ENCODE results near the gene CLIP2.

The CLIP2 gene

DNA sequence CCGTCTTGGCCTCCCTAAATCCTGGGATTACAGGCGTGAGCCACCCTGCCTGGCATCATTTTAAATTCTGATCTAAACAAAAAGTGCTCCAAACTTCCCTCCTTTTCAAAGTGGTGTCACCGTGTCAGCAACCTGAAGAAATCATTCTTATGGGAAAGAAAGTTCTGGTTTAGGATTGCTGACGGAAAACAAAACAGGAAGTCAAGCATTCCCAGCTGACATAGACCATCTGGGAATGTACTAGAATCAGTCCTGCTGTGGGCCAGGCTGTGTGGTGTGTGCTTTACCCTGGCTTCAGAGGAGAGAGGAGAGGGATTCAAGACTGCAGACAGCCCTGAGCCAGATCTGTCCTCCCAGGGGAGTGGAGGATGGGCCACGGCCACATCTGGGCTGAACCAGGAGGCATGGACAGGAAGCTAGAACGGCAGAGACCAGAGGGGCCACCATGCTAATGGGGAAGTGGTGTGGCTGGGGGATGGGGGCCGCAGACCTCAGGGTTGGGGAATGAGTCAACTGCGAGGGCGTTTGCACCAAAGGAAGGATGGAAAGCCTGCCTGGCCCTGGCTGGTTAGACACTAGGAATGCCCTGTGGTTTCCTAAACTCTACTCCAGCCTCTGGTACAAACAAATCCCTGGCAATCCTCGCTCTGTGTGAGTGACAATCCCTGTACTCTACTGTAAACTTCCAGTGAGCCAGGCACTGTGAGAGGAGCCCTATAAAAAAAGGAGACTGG, 16.7 kb upstream of the CLIP2 start:
- DNase-seq: peak; percentile 85 to 88

DNA sequence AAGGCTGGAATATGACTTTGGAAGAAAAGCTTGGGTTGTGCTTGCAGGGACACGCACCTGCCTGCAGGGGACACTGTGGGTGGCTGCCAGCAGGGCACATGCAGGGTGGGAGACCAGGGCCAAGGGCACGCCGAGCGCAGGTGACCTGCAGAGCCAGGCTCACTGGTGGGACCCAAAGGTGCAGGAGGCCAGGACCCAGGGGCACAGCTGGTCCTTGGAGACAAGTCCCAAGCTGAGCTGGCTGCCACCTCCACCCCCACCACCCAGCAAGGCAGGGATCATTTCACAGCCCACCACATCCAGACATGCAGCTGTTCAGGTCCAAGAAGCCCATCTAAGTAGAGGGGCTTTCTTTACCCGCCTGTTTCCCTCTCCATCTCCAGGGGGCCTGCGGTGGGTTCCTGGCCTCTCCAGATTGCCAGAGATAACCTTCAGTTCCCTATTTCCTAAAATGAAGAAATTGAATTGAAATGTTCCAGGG, 13.8 kb upstream of the CLIP2 start:
- no peak for DNase-seq

- DNase-seq: no peak
Measured at GRCh38 chr7:74277636-74278035, 11.6 kb upstream of the CLIP2 start.

DNA sequence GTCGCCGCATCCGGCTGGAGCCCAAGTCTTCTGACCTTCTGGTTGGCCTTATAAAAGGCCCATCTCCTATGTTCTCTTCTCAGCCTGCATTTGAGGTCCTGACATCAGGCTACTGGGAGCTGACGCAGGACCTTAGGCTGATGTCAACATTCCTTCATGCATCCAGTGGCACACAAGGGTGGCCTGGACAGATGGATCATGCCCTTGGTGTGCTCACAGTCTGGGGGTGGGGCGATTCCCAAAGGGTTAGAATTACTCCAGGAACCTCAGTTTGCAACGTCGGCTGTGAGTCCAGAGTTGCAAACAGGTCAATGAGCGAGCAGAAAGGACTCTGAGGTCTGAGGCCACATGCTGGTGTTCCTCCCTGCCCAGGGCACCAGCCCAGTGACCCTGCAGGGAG, 8.2 kb upstream of the CLIP2 start:
- DNase-seq: no peak

- DNase-seq: no peak
Measured at GRCh38 chr7:74282748-74283459, 6.3 kb upstream of the CLIP2 start.

DNA sequence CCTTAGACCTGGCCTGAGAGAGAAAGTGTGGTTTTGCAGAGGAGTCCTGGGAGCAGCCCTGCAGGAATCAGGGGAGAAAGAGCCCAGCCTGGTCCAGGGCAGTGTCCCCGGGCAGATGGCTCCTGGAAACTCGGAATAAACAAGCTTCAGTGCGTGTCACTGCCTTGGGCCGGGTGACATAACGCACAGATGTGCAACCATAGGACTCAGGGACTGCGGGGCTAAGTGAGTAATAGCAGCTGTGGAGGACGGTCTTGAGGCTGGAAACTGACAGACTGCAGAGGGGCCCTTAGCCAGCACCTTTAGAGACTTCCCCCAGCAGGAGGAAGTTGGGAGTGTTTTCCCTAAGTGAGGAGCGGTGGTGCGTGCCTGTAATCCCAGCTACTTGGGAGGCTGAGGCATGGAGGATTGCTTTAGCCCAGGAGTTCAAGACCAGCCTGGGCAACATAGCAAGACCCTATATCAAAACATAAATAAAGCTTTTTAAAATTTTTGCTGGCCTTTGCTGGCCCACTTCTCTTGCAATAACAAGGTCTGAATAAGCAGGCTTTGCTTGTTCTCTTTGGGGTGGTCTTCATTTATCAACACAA, 5.3 kb upstream of the CLIP2 start:
- no peak for DNase-seq

DNA sequence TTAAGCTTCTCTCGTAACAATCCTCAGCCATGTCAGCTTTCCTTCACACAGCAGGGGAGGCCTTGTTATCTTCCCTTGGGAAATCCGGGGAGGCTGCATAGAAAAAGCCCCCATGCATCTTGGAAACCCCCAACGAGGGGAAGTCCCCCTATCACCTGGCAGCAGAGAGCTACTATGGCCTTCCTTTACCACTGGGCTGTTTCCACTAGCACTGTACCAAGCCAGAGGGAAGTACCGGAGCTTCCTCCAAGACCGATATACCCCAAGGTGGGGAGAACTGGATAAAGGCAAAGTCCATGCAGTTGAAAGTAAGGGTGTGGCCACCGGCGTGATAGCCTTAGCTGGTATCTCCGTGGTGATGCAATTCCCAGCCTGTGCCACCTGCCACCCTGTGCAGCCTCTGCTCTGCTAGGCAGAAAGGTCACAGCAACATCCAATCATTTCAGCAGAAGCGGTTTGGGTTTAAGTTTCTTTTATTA, 4.4 kb upstream of the CLIP2 start:
- DNase-seq: no peak

DNA sequence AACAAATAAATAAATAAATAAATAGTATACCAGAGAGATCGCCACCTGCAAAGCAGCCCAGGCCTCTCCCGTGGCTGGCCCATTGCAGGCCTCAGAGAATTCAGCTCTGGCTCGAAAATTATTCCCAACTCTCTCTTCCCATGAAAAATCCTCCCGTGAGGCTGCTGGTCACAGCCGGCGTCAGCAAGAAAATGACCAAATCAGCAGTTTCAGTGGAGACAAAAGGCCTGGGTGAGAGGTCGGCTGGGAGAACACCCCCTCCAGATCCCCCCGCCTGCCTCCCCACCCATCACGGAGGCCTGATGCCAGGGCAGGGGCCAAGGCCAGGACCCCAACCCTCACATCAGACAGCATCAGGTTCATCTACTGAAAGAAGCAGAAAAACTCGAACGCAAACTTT, 3.1 kb upstream of the CLIP2 start:
- no peak for DNase-seq

GRCh38 chr7:74287303-74288033, 1.7 kb upstream of the CLIP2 start:
- DNase-seq: no peak

DNA sequence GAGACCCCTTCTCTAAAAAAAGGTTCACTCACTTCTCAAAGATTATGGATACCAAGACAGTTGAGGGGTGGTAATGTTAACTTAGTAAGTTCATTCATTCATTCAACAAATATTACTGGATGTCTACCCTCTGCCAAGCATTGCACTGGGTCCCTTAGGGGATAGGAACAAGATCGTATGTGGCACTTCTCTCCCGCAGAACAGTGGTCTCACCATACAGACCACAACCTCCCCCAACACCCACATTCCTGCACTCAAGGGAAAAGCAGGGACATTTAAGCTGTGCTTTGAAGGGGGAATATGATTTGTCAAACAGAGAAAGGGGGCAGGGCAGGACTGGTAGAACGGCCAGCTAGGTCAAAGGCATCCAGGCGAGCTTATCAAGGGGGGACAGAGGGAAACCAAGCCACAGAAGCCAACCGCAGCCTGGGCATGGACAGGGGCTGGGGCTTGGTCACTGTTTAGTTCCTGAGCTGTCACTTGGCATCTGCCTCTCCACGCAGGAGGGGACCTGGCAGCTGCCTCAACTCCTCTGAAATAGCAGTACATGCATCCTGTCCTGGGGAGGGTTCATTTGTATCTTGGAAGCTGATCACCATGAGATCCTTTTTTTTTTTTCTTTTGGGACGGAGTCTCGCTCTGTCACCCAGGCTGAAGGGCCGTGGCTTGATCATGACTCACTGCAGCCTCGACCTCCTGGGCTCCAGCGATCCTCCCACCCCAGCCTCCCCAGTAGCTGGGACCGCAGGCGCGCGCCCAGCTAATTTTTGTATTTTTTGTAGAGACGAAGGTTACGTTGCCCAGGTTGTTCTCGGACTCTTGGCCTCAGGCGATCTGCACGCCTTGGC, 949 bp upstream of the CLIP2 start:
- no peak for DNase-seq

- DNase-seq: no peak
Measured at GRCh38 chr7:74289659-74290552, 699 bp downstream of the CLIP2 start.

- DNase-seq: no peak
Measured at GRCh38 chr7:74290553-74290950, 1.3 kb downstream of the CLIP2 start.

DNA sequence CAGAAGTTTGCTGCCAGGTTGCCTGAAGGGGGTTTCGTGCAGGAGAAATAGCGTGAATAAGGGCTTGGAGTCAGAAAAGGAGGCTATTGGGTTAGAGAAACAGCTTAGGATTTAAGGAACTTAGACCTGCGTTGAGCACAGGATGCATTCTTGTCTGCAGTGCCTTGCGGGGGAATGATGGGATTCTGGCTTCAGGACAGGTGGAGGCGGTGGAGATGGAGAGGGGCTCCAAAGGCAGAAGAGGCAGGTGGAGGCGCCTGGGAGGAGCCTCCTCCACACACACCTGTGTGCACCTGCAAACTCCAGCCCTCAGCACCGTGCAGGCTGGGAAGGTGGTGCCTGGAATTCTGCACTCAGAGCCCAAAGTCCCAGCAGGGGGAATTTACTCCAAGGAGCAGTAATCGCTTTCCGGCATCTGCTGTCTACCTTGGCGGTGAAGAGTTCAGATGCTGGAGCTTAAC, 1.8 kb downstream of the CLIP2 start:
- peak in 1 of 2 experiments; percentile 10 for DNase-seq

- no peak for DNase-seq
Measured at GRCh38 chr7:74291535-74291934, 2.3 kb downstream of the CLIP2 start.

- DNase-seq: no peak
Measured at GRCh38 chr7:74292757-74293576, 3.8 kb downstream of the CLIP2 start.

DNA sequence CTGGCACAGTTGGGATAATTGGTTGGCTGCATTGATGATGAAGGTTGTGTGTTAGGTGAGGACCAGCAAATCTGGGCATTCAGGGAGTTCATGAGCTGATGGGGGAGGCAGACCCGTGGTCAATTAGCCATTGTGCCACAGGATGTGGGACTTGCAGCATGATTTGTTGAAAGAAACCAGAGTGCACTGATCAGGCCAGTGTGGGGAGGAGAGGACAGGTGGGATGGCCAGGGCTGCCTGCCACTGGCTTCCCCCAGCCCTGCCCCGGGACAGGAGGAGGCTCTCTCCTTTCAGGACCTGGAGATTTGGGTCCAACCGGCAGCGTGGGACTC, 4.3 kb downstream of the CLIP2 start:
- no peak for DNase-seq

DNA sequence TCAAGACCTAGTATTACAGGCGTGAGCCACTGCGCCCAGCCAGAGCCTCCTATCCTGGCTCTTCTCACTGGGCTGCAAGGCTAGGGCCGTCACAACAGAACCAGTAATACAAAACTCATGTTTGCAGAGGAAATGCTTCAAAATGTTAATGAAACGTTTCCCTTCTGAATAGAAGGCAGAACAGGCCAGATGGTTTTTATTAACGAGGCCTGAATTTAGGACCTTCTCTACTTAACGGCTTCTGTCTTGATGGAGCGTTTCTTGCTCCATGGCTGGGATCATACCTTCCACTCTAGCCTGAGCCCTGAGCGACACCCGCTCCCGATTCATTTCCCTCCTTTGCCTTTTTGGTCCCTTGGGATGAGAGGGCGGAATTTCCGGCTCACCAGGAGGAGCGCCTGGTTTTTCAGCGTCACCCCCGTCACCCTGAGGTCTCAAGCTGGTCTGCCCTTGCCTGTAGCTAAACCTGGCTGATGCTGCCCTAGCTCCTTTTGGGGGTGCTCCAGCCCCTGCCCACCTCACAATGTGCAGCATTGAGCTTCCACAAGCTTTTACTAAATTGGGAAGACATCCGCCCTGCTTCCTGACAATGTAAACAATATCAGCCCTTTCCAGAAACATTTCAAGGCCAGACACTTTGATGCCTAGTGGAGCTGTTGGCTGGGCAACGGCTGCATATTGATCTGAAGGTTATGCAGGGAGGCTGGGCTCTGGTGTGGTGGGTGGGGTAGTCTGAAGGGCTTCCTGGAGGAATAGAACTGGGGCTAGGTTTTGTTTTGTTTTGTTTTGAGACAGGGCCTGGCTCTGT, 5.2 kb downstream of the CLIP2 start:
- no peak for DNase-seq

- DNase-seq: no peak
Measured at GRCh38 chr7:74297516-74298233, 8.5 kb downstream of the CLIP2 start.

DNA sequence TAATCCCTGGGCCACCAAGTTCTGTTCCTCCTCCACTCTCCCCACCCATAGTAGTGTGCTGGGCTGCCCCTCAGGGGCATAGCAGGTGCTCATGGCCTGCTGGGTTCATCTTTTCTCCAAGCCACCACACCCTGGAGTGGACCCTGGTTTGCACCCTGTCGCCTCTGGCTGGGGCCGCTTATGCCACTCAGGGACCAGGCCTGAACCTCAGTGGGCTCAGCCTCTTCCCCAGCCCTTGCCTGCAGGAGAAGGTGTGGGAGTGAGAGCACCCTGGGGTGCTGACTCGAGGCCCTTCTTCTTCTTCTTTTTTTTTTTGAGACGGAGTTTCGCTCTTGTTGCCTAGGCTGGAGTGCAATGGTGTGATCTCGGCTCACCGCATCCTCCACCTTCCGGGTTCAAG, 10.2 kb downstream of the CLIP2 start:
- no peak for DNase-seq
